ENCODE results near the gene AVPI1.

- TF ChIP-seq CTCF (IDR thresholded peaks at IDR 0.05) (no peak), POLR2A (IDR thresholded peaks at IDR 0.05; ENCODE audit: low read depth) (no peak)
These were observed 31.1 kb upstream of the AVPI1 start for GRCh38 chr10:97718178-97718577.

All from esophagus muscularis mucosa (tissue), 3 donors.